Measurements from ENCODE around the gene WDR7.

DNA sequence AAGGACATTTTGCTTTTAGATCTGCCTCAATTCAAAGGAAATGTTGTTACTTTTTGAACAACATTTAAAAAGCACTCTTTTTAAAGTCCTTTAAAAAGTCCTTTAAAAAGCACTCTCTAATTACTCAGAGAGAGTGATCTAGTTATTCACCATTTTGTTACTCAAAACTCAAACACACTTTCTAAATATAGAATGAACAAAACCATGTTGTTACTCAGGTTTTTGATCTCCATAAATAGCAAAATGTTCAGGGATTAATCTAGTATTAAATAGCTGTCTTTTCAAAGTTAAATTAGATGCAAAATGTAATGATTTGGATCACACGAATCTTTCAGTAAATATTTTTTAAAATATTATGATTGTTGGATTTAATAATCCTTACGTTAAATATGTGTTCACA, 352.2 kb downstream of the WDR7 start:
- TF ChIP-seq, protein P1, sequence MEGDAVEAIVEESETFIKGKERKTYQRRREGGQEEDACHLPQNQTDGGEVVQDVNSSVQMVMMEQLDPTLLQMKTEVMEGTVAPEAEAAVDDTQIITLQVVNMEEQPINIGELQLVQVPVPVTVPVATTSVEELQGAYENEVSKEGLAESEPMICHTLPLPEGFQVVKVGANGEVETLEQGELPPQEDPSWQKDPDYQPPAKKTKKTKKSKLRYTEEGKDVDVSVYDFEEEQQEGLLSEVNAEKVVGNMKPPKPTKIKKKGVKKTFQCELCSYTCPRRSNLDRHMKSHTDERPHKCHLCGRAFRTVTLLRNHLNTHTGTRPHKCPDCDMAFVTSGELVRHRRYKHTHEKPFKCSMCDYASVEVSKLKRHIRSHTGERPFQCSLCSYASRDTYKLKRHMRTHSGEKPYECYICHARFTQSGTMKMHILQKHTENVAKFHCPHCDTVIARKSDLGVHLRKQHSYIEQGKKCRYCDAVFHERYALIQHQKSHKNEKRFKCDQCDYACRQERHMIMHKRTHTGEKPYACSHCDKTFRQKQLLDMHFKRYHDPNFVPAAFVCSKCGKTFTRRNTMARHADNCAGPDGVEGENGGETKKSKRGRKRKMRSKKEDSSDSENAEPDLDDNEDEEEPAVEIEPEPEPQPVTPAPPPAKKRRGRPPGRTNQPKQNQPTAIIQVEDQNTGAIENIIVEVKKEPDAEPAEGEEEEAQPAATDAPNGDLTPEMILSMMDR (IDR thresholded peaks at IDR 0.05; ENCODE audit: low read depth, low read length): no peak
- no peak for TF ChIP-seq EZH2phosphoT487 (IDR thresholded peaks at IDR 0.05; ENCODE audit: low read depth)

Data from OCI-LY3 (cell line).